Keratinocyte (primary cell): ENCODE measurements around the gene HMCN2. TPM values are rescaled to one million over a fixed set of nuclear protein-coding genes. Genes with fewer than 3 reads are reported as not detected.
"Not testable (repeated sequence)": the region's sequence is repeated elsewhere in the genome, so short reads cannot be mapped to it uniquely, and the experiment has no call there.

Source experiments
- DNase-seq: peaks from one replicate; pipeline ENCODE4 v3.0.0-alpha.2; 2011; ENCODE audit warnings: low read depth, missing footprints, low spot score
- FAIRE-seq: peaks from 2 replicates; lab custom pipeline; 2011; peaks lifted over from hg19 to GRCh38; lab: Jason Lieb, UNC
- H2AFZ ChIP-seq: 2 replicates; pipeline ENCODE4 v1.6.0; 2012; ENCODE audit warnings: low read length, control low read depth, inconsistent platforms; ENCODE audit not compliant: control insufficient read depth
- H3K27ac ChIP-seq: 2 replicates; pipeline ENCODE4 v1.5.1; 2011; ENCODE audit warnings: low read length; ENCODE audit not compliant: control insufficient read depth, insufficient read depth
- H3K27me3 ChIP-seq: 3 replicates; pipeline ENCODE4 v1.6.0; 2011; ENCODE audit warnings: low read length; ENCODE audit not compliant: control insufficient read depth, insufficient read depth; ENCODE audit errors: extremely low read depth
- H3K36me3 ChIP-seq, 2 experiments: 2 replicates in 1 of 2; 3 replicates in 1 of 2; pipeline ENCODE4 v1.5.1; 2011; ENCODE audit warnings: low read length in 2 of 2, mild to moderate bottlenecking in 1 of 2; ENCODE audit not compliant: control insufficient read depth in 2 of 2, insufficient read depth in 2 of 2; ENCODE audit errors: extremely low read depth in 1 of 2
- H3K4me1 ChIP-seq: 3 replicates; pipeline ENCODE4 v1.5.1; 2011; ENCODE audit warnings: low read length; ENCODE audit not compliant: control insufficient read depth, insufficient read depth; ENCODE audit errors: extremely low read depth
- H3K4me2 ChIP-seq: 3 replicates; pipeline ENCODE4 v1.6.0; 2011; ENCODE audit warnings: low read depth, low read length; ENCODE audit not compliant: control insufficient read depth, insufficient read depth; ENCODE audit errors: extremely low read depth
- H3K4me3 ChIP-seq, 3 experiments: fragments of 200-600 bp in 1 of 3; sonication (generic) in 1 of 3; 2 replicates in 2 of 3; 3 replicates in 1 of 3; pipeline ENCODE4 v1.5.1; 2011 to 2016; ENCODE audit warnings: low read length in 3 of 3, mild to moderate bottlenecking in 3 of 3, control low read depth in 2 of 3, inconsistent platforms in 1 of 3, low read depth in 1 of 3, mixed read lengths in 1 of 3, mixed run types in 1 of 3, moderate library complexity in 1 of 3; ENCODE audit not compliant: control insufficient read depth in 2 of 3, insufficient read depth in 2 of 3; ENCODE audit errors: extremely low read depth in 1 of 3
- H3K79me2 ChIP-seq: 2 replicates; pipeline ENCODE4 v1.6.0; 2012; ENCODE audit warnings: low read length; ENCODE audit not compliant: control insufficient read depth, insufficient read depth
- H3K9ac ChIP-seq: 3 replicates; pipeline ENCODE4 v1.6.0; 2011; ENCODE audit warnings: low read length; ENCODE audit not compliant: control insufficient read depth, insufficient read depth; ENCODE audit errors: extremely low read depth
- H3K9me1 ChIP-seq: 3 replicates; pipeline ENCODE4 v1.6.0; 2011; ENCODE audit warnings: low read length; ENCODE audit not compliant: control insufficient read depth, insufficient read depth; ENCODE audit errors: extremely low read depth
- H3K9me3 ChIP-seq: 2 replicates; pipeline ENCODE4 v1.5.1; 2012; ENCODE audit warnings: low read depth, low read length; ENCODE audit not compliant: control insufficient read depth
- H4K20me1 ChIP-seq: 3 replicates; pipeline ENCODE4 v1.6.0; 2011; ENCODE audit warnings: low read length; ENCODE audit not compliant: control insufficient read depth, insufficient read depth; ENCODE audit errors: extremely low read depth
- EZH2 ChIP-seq: IDR thresholded peaks from one replicate; pipeline ENCODE4 v1.6.1; 2012; ENCODE audit warnings: inconsistent platforms, mild to moderate bottlenecking, low read length, moderate library complexity
- dilution Hi-C: fragments of 300-500 bp; cut with MboI; formaldehyde crosslinking; loops from one replicate; pipeline ENCODE4 v1.7.0; 2020; ENCODE audit warnings: low sequenced_read_pairs; ENCODE audit not compliant: extremely low pct_ligation_motif_present
- polyA plus RNA-seq, 5 experiments: library from polyadenylated mRNA; depleted of rRNA in 3 of 5; stranded (reverse) in 3 of 5; stranded (forward) in 1 of 5; unstranded in 1 of 5; fragments of >200 nt; gene quantifications; 1 replicate in 1 of 5; 2 replicates in 3 of 5; 3 replicates in 1 of 5; pipeline versions ENCODE4 v1.2.1 to v1.2.3, GENCODE V29; 2011 to 2012; ENCODE audit warnings: missing spikeins in 2 of 5, low read depth in 1 of 5, low replicate concordance in 1 of 5
- TF ChIP-seq, protein P1 (sequence below), 3 experiments: IDR thresholded peaks in 1 of 3; conservative IDR thresholded peaks in 1 of 3; optimal IDR thresholded peaks in 1 of 3; 2 replicates in 2 of 3; 3 replicates in 1 of 3; pipeline versions ENCODE3 to v1.5.1; 2011; ENCODE audit warnings: low read length in 3 of 3, mild to moderate bottlenecking in 3 of 3, moderate library complexity in 2 of 3, control low read depth in 1 of 3, inconsistent platforms in 1 of 3; ENCODE audit not compliant: insufficient read depth in 2 of 3; ENCODE audit errors: extremely low read depth in 1 of 3

HMCN2 gene
- polyA plus RNA-seq, 1 donor (not counting 4 experiments of a cell fraction or from before 2014, with no cell fraction given) = not detected

DNA sequence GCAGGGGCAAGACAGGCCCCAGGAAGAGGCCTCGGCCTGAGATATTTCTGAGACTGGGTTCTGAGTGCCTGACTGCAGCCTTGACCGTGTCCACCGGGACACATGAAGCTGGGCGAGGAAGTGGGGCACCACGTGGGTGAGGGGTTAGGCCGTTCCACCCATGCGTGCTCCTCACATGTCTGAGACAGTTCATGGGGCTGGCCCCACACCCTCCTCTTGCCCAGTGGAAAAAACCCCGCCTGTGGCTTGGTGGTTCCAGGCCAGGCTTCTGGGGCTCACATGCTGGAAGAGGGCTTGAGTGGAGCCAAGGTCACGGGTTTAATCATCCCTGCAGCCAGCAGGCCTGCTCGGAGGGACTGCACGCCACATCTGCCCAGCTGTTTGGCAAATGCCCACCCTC lies 11.4 kb downstream of the HMCN2 start:
- DNase-seq (no peak), FAIRE-seq (no peak)
- H3K4me3 ChIP-seq = no peak overlapping the region
- no peak overlapping the region for H3K27ac ChIP-seq
- dilution Hi-C loops = no loop called here
- H3K4me1 ChIP-seq = no peaks in the 10 kb centered on the region
- H4K20me1 ChIP-seq = no peaks in the 10 kb centered on the region
- no peaks in the 10 kb centered on the region for H3K36me3 ChIP-seq
- TF ChIP-seq EZH2 = no peak
- no peaks in the 10 kb centered on the region for H3K9me1 ChIP-seq
- peaks cover 4% of the 10 kb centered on the region for H3K27me3 ChIP-seq
- no peaks in the 10 kb centered on the region for H3K9me3 ChIP-seq
- H3K79me2 ChIP-seq = no peaks in the 10 kb centered on the region
- H3K4me2 ChIP-seq = no peak overlapping the region
- H2AFZ ChIP-seq = no peak overlapping the region
- no peak overlapping the region for H3K9ac ChIP-seq

DNA sequence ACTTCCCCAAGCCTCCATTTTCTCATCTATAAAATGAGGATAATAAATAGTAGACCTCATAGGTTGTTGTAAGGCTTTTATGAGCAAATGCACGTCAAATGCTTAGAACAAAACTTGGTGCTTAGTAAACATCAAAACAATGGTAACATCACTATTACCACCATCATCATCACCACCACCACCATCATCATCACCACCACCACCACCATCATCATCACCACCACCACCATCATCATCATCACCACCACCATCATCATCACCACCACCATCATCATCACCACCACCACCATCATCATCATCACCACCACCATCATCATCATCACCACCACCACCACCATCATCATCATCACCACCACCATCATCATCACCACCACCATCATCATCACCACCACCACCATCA lies 12.0 kb downstream of the HMCN2 start:
- H3K9me1 ChIP-seq, FAIRE-seq, H3K4me2 ChIP-seq, H3K9me3 ChIP-seq, H3K36me3 ChIP-seq, H2AFZ ChIP-seq, H3K4me3 ChIP-seq, H3K4me1 ChIP-seq, H3K79me2 ChIP-seq, H3K27ac ChIP-seq, DNase-seq, dilution Hi-C loops, H4K20me1 ChIP-seq, H3K27me3 ChIP-seq, H3K9ac ChIP-seq: not testable (repeated sequence)

DNA sequence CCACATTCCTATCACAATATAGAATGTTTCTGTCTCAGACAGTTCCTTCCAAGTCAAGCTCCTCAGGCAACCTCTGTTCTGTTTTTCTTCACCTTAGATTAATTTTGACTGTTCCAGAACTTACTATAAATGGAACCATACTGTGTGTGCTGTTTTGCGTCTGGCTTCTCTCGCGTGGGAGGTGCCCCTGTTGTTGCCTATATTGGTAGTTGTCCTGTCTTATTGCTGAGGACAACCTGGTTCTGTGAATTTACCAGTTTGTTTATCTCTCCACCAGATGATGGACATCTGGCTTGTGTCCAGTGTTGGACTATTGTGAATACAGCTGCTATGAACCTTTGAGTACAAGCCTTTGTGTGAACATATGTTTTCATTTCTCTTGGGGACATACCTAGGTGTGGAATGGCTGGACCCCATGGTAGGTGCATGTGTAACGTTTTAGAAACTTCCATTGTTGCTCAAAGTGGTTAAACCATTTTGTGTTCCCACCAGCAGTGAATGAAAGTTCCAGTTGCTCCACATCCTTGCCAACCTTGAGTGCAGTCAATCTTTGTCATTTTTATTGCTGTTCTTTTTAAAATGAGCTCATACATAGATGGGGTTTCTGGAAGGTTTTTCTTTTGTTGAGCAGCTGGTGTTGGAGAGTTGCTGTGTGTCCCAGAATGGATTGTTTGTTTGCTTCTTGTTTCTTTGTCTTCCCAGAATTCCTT lies 18.1 kb downstream of the HMCN2 start:
- Histone ChIP-seq H3K9ac (no peak overlapping the region), H3K4me2 (no peak overlapping the region), H4K20me1 (no peaks in the 10 kb centered on the region), H3K4me1 (no peaks in the 10 kb centered on the region), H3K79me2 (no peaks in the 10 kb centered on the region), H3K4me3 (no peak overlapping the region), H3K27ac (no peak overlapping the region), H3K9me3 (no peaks in the 10 kb centered on the region), H2AFZ (no peak overlapping the region), H3K27me3 (peaks cover 23% of the 10 kb centered on the region), H3K36me3 (no peaks in the 10 kb centered on the region), H3K9me1 (no peaks in the 10 kb centered on the region)
- DNase-seq (no peak), FAIRE-seq (no peak)
- dilution Hi-C loops = no loop called here
- TF ChIP-seq, protein P1, sequence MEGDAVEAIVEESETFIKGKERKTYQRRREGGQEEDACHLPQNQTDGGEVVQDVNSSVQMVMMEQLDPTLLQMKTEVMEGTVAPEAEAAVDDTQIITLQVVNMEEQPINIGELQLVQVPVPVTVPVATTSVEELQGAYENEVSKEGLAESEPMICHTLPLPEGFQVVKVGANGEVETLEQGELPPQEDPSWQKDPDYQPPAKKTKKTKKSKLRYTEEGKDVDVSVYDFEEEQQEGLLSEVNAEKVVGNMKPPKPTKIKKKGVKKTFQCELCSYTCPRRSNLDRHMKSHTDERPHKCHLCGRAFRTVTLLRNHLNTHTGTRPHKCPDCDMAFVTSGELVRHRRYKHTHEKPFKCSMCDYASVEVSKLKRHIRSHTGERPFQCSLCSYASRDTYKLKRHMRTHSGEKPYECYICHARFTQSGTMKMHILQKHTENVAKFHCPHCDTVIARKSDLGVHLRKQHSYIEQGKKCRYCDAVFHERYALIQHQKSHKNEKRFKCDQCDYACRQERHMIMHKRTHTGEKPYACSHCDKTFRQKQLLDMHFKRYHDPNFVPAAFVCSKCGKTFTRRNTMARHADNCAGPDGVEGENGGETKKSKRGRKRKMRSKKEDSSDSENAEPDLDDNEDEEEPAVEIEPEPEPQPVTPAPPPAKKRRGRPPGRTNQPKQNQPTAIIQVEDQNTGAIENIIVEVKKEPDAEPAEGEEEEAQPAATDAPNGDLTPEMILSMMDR (optimal IDR thresholded peaks at IDR 0.05 in 1 of 3, IDR thresholded peaks at IDR 0.05 in 1 of 3, conservative IDR thresholded peaks at IDR 0.05 in 1 of 3; ENCODE audit: extremely low read depth in 1 of 3, insufficient read depth in 2 of 3, low read length in 3 of 3) = no peak
- no peak for TF ChIP-seq EZH2
